Activated CD8-positive, alpha-beta T cell treated with anti-CD3 and anti-CD28 coated beads for 36 hours (primary cell): ENCODE data around the gene SHFL. TPM values are rescaled to one million over a fixed set of nuclear protein-coding genes. Genes with fewer than 3 reads are reported as not detected.

ENCODE experiments used
- ATAC-seq: fragments of 200-7000 bp; cut with Tn5 transposase; one replicate; pipeline ENCODE4 v1.10.0; 2021; ENCODE audit warnings: mild to moderate bottlenecking, moderate library complexity
- CTCF ChIA-PET: fragments of 350-600 bp; sonication (Branson Sonifier 250); formaldehyde crosslinking; loops from one replicate; lab custom pipeline; 2021; ENCODE audit warnings: antibody characterized with exemption; lab: Charles Lee
- POLR2A ChIA-PET: fragments of 350-600 bp; sonication (Branson Sonifier 250); formaldehyde crosslinking; loops from one replicate; lab custom pipeline; 2021; ENCODE audit warnings: antibody characterized with exemption; lab: Charles Lee
- DNase-seq: peaks from one replicate; pipeline ENCODE4 v3.0.0-alpha.2; 2020
- H3K27ac Mint-ChIP-seq: one replicate; pipeline ENCODE4 v1.8.0; 2021; ENCODE audit warnings: mild to moderate bottlenecking, mixed read lengths
- H3K27me3 Mint-ChIP-seq: one replicate; pipeline ENCODE4 v1.8.0; 2021; ENCODE audit warnings: mixed read lengths
- H3K36me3 Mint-ChIP-seq: one replicate; pipeline ENCODE4 v1.8.0; 2021; ENCODE audit warnings: low read depth, mixed read lengths
- H3K4me1 Mint-ChIP-seq: one replicate; pipeline ENCODE4 v1.8.0; 2021; ENCODE audit warnings: low read depth, mixed read lengths
- H3K4me3 Mint-ChIP-seq: one replicate; pipeline ENCODE4 v1.8.0; 2021; ENCODE audit warnings: mild to moderate bottlenecking, moderate library complexity, mixed read lengths
- H3K9me3 Mint-ChIP-seq: one replicate; pipeline ENCODE4 v1.8.0; 2021; ENCODE audit warnings: mixed read lengths
- intact Hi-C: fragments of 100-400 bp; cut with micrococcal nuclease; formaldehyde crosslinking; loops from one replicate; pipeline ENCODE4 v1.10.0; 2022
- total RNA-seq, 2 experiments: library from RNA; stranded (reverse); gene quantifications; one replicate each; pipeline ENCODE4 v1.2.3, GENCODE V29; 2021
- TF ChIP-seq, protein P1 (sequence below): fragments of 200-600 bp; IDR thresholded peaks from one replicate; pipeline ENCODE4 v1.8.0; 2022; ENCODE audit warnings: antibody characterized with exemption, mild to moderate bottlenecking

Gene SHFL
- total RNA-seq, 2 experiments from 2014 or later: 45.6 to 49.5 TPM

DNA sequence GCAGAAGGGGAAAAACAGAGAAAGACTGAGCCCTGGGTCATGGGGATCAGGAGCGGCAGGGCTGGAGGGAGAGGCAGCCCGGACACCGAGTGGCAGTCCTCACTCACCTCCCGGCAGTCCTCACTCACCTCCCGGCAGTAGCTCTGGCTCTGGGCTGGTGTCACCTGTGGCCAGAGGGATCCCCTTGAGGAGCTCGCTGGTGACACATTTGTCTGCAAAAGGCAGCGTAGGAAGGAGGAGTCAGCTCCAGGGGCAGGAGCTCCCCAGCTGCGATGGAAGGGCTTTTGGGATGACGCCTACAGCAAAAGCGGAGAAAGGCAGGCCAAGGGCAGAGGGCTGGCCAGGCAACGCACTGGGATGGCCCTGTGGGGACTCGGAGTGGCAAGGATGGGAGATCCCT lies 32.8 kb downstream of the SHFL start:
- Mint-ChIP-seq H3K4me3 (peak overlapping the region; percentile 97), H3K27me3 (no peaks in the 10 kb centered on the region), H3K27ac (peak overlapping the region; percentile 92), H3K4me1 (peaks cover 19% of the 10 kb centered on the region), H3K9me3 (no peaks in the 10 kb centered on the region), H3K36me3 (peaks cover 43% of the 10 kb centered on the region)
- no peak for DNase-seq
- CTCF ChIA-PET: interaction anchor here (1.2 to 8.9 kb wide), 4 partner anchors 12 to 189 kb away, joined by 3 to 128 read pairs (median 8); partner anchors contain the start of genes ANGPTL6 and PPAN
- POLR2A ChIA-PET: interaction anchor here (0.7 to 23.2 kb wide), 2 partner anchors 19 to 92 kb away, joined by 3 to 521 read pairs; partner anchors contain the start of genes ANGPTL6, P2RY11 and PPAN
- ATAC-seq: no peak
- intact Hi-C loops: no loop called here
- TF ChIP-seq, protein P1, sequence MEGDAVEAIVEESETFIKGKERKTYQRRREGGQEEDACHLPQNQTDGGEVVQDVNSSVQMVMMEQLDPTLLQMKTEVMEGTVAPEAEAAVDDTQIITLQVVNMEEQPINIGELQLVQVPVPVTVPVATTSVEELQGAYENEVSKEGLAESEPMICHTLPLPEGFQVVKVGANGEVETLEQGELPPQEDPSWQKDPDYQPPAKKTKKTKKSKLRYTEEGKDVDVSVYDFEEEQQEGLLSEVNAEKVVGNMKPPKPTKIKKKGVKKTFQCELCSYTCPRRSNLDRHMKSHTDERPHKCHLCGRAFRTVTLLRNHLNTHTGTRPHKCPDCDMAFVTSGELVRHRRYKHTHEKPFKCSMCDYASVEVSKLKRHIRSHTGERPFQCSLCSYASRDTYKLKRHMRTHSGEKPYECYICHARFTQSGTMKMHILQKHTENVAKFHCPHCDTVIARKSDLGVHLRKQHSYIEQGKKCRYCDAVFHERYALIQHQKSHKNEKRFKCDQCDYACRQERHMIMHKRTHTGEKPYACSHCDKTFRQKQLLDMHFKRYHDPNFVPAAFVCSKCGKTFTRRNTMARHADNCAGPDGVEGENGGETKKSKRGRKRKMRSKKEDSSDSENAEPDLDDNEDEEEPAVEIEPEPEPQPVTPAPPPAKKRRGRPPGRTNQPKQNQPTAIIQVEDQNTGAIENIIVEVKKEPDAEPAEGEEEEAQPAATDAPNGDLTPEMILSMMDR: no peak

DNA sequence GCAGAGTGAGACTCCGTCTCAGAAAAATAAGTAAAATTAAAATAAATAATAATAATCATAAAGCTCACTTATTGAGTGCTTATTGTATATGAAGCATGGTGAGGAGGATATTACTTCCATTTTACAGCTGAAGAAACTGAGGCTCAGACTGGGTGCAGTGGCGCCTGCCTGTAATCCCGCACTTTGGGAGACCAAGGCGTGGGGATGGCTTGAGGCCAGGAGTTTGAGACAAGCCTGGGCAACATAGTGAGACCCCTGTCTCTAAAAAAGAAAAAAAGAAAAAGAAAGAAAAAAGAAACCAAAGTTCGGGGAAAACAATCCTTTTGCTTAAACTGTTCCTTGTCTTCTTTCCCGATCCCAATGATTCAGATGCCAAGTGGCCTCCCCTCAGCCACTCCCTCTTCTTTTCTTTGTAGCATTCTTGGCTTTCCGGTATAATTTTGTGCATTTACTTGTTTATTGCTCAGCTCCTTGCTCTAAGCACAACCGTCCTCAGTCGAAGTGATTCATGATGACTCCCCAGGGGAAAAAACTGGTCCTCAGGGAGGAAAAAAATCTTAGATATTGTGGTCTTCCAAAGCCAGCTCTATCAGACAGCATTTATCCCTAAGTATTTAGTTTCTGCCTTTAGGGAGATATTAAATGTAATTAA lies 34.5 kb downstream of the SHFL start:
- DNase-seq (no peak), ATAC-seq (no peak)
- no peak overlapping the region for H3K4me3 Mint-ChIP-seq
- no peak overlapping the region for H3K27ac Mint-ChIP-seq
- H3K36me3 Mint-ChIP-seq: peaks cover 34% of the 10 kb centered on the region
- POLR2A ChIA-PET: interaction anchor here (0.6 to 23.2 kb wide), 6 partner anchors 9 to 41 kb away, joined by 3 to 521 read pairs (median 3); partner anchors contain the start of genes ANGPTL6, P2RY11 and PPAN
- H3K9me3 Mint-ChIP-seq: no peaks in the 10 kb centered on the region
- no peaks in the 10 kb centered on the region for H3K27me3 Mint-ChIP-seq
- peaks cover 14% of the 10 kb centered on the region for H3K4me1 Mint-ChIP-seq
- intact Hi-C loops: no loop called here
- CTCF ChIA-PET: interaction anchor here (0.8 to 3.3 kb wide), 10 partner anchors 9 to 189 kb away, joined by 3 to 14 read pairs (median 4); partner anchors contain the start of genes P2RY11 and PPAN
- TF ChIP-seq, protein P1: no peak

DNA sequence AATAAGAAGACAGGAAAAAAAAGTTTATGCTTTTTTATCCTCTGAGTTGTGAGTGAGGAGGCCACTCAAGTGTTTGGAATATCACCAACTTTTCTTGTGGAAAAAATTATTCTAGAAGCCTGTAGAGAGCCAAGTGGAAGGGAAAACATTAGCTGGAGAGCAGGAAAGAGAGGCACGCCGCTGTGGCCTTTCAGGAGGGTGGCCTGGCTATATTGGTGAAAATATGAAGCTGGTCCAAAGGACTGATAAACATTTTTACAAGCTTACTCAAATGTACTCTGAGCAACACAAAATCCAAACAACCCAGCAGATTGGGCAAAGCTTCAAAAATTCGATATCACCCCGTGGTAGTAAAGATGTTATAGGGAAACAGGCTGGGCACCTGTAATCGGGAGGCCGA lies 35.9 kb downstream of the SHFL start:
- TF ChIP-seq, protein P1: no peak
- ChIA-PET CTCF (interaction anchor here (0.8 to 1.7 kb wide), 3 partner anchors 9 to 49 kb away, joined by 3 read pairs; partner anchors contain the start of gene P2RY11), POLR2A (interaction anchor here (0.7 to 23.2 kb wide), 3 partner anchors 16 to 36 kb away, joined by 3 to 521 read pairs (median 4); partner anchors contain the start of genes ANGPTL6, P2RY11 and PPAN)
- H3K4me1 Mint-ChIP-seq: peaks cover 11% of the 10 kb centered on the region
- H3K27me3 Mint-ChIP-seq: no peaks in the 10 kb centered on the region
- DNase-seq (no peak), ATAC-seq (no peak)
- no peaks in the 10 kb centered on the region for H3K9me3 Mint-ChIP-seq
- no peak overlapping the region for H3K4me3 Mint-ChIP-seq
- no peak overlapping the region for H3K27ac Mint-ChIP-seq
- intact Hi-C loops: no loop called here
- H3K36me3 Mint-ChIP-seq: peaks cover 26% of the 10 kb centered on the region

DNA sequence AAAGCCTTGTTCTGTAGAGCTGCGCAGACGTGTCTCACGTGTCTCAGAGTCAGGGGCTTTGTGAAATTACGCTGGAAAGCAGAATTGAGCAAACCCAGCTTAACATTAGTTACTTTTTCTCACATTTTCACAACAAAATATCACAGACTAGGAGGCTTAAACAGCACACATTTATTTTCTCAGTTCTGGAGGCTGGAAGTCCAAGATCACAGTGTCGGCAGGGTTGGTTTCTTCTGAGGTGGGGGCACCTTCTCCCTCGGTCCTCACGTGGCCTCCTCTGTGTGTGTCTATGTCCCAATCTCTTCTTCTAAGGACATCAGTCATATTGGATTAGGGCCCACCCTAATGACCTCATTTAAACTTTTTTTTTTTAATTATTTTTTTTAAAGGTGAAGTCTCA lies 38.3 kb downstream of the SHFL start:
- CTCF ChIA-PET: interaction anchor here (0.9 to 1.4 kb wide), 2 partner anchors 21 to 26 kb away, joined by 3 read pairs; no protein-coding TSS in a partner anchor
- POLR2A ChIA-PET: interaction anchor here (1.2 to 23.2 kb wide), 2 partner anchors 25 to 51 kb away, joined by 4 to 521 read pairs; partner anchors contain the start of genes ANGPTL6, P2RY11 and PPAN
- H3K4me3 Mint-ChIP-seq: no peak overlapping the region
- ATAC-seq (no peak), DNase-seq (no peak)
- no peak overlapping the region for H3K27ac Mint-ChIP-seq
- H3K4me1 Mint-ChIP-seq: peaks cover 3% of the 10 kb centered on the region
- H3K36me3 Mint-ChIP-seq: peaks cover 10% of the 10 kb centered on the region
- no peaks in the 10 kb centered on the region for H3K27me3 Mint-ChIP-seq
- intact Hi-C loops: no loop called here
- no peaks in the 10 kb centered on the region for H3K9me3 Mint-ChIP-seq
- TF ChIP-seq, protein P1: no peak

DNA sequence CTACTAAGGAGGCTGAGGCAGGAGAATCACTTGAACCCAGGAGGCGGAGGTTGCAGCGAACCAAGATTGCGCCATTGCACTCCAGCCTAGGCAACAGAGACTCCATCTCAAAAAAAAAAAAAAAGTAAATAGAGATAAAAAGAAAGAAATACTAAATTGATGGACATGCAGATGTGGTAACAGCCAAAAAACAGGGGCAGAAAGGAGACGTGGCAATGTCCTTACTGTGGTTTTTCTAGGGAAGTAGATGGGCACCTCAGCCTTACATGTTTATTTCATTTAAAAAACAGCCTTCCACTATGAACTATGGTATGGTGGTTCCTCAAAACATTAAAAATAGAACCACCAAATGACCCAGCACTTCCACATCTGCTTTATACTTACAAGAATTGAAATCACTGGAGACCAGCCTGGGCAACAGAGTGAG lies 40.1 kb downstream of the SHFL start:
- ATAC-seq: no peak
- Mint-ChIP-seq H3K36me3 (peaks cover 10% of the 10 kb centered on the region), H3K9me3 (no peaks in the 10 kb centered on the region), H3K4me1 (no peaks in the 10 kb centered on the region), H3K27me3 (no peaks in the 10 kb centered on the region), H3K4me3 (no peak overlapping the region), H3K27ac (no peak overlapping the region)
- ChIA-PET CTCF (interaction anchor here (1.5 kb wide), 1 partner anchor 28 kb away, joined by 3 read pairs; no protein-coding TSS in a partner anchor), POLR2A (interaction anchor here (1.5 to 23.2 kb wide), 2 partner anchors 10 to 27 kb away, joined by 3 to 521 read pairs; partner anchors contain the start of genes ANGPTL6, P2RY11 and PPAN)
- TF ChIP-seq, protein P1: no peak
- intact Hi-C loops: no loop called here
- DNase-seq: no peak
